HEK293 (cell line): Measurements from ENCODE around the gene TNPO3.
"Not testable (repeated sequence)": the region's sequence is repeated elsewhere in the genome, so short reads cannot be mapped to it uniquely, and the experiment has no call there.

Experiments used
- CTCF ChIA-PET: fragments of 350-600 bp; formaldehyde crosslinking; extraction: SDS; loops from one replicate; lab custom pipeline; 2021; ENCODE audit warnings: antibody characterized with exemption; lab: Yijun Ruan, JAX
- POLR2A ChIA-PET: fragments of 300-600 bp; formaldehyde crosslinking; extraction: SDS; loops from one replicate; lab custom pipeline; 2020; ENCODE audit warnings: antibody characterized with exemption, inconsistent platforms; lab: Yijun Ruan, JAX
- H3K27ac ChIP-seq: fragments of 200-500 bp; sonication (Bioruptor generic); 2 replicates; pipeline ENCODE4 v1.5.1; 2014; ENCODE audit warnings: low read depth, low read length, control low read depth, inconsistent platforms; ENCODE audit errors: extremely low read depth
- H3K36me3 ChIP-seq, 2 experiments: fragments of 200-500 bp in 1 of 2; sonication (Bioruptor generic) in 1 of 2; 1 replicate in 1 of 2; 2 replicates in 1 of 2; pipeline ENCODE4 v1.5.1; 2014 to 2017; ENCODE audit warnings: inconsistent platforms in 2 of 2, low read length in 2 of 2; ENCODE audit not compliant: control insufficient read depth in 2 of 2, insufficient read depth in 1 of 2
- H3K4me1 ChIP-seq: fragments of 200-500 bp; sonication (Bioruptor generic); 2 replicates; pipeline ENCODE4 v1.5.1; 2014; ENCODE audit warnings: mild to moderate bottlenecking, low read length, inconsistent platforms; ENCODE audit not compliant: control insufficient read depth, insufficient read depth
- H3K4me3 ChIP-seq: 2 replicates; pipeline ENCODE4 v1.5.1; 2011; ENCODE audit warnings: low read depth, mild to moderate bottlenecking, control low read depth, low read length, moderate library complexity
- H3K9me3 ChIP-seq: fragments of 200-500 bp; sonication (Bioruptor generic); 2 replicates; pipeline ENCODE4 v1.5.1; 2014; ENCODE audit warnings: low read depth, low read length, inconsistent platforms; ENCODE audit not compliant: control insufficient read depth, insufficient read depth
- EGR2 ChIP-seq: fragments of 450-650 bp; formaldehyde crosslinking; IDR thresholded peaks from 2 replicates; pipeline ENCODE4 v1.5.1; 2016; ENCODE audit warnings: low read depth, missing biosample characterization, missing genetic modification characterization
- PRDM1 ChIP-seq: fragments of 450-650 bp; formaldehyde crosslinking; IDR thresholded peaks from 2 replicates; pipeline ENCODE4; 2016; ENCODE audit warnings: missing biosample characterization, missing genetic modification characterization
- SALL2 ChIP-seq: fragments of 450-650 bp; formaldehyde crosslinking; IDR thresholded peaks from 2 replicates; pipeline ENCODE4 v1.5.0; 2017; ENCODE audit warnings: missing biosample characterization, mild to moderate bottlenecking, missing genetic modification characterization, borderline replicate concordance
- SP3 ChIP-seq: fragments of 450-650 bp; formaldehyde crosslinking; IDR thresholded peaks from 2 replicates; pipeline ENCODE4 v1.5.1; 2016; ENCODE audit warnings: missing biosample characterization, missing genetic modification characterization
- SP7 ChIP-seq: fragments of 450-650 bp; formaldehyde crosslinking; IDR thresholded peaks from 2 replicates; pipeline ENCODE4 v1.5.1; 2016; ENCODE audit warnings: missing biosample characterization, missing genetic modification characterization
- ZBTB17 ChIP-seq: fragments of 450-650 bp; formaldehyde crosslinking; IDR thresholded peaks from 2 replicates; pipeline ENCODE4 v1.5.1; 2016; ENCODE audit warnings: missing biosample characterization, missing genetic modification characterization
- ZBTB20 ChIP-seq: fragments of 450-650 bp; formaldehyde crosslinking; IDR thresholded peaks from 2 replicates; pipeline ENCODE4 v1.5.1; 2016; ENCODE audit warnings: missing biosample characterization, missing genetic modification characterization
- ZFHX2 ChIP-seq: fragments of 450-650 bp; formaldehyde crosslinking; conservative IDR thresholded peaks from 2 replicates; pipeline ENCODE4 v1.5.1; 2016; ENCODE audit warnings: missing biosample characterization, missing genetic modification characterization
- ZNF121 ChIP-seq: fragments of 450-650 bp; formaldehyde crosslinking; IDR thresholded peaks from 2 replicates; pipeline ENCODE4 v1.5.1; 2016; ENCODE audit warnings: missing biosample characterization, missing genetic modification characterization
- ZNF211 ChIP-seq: fragments of 450-650 bp; formaldehyde crosslinking; IDR thresholded peaks from 2 replicates; pipeline ENCODE4 v1.5.1; 2016; ENCODE audit warnings: low read depth, missing biosample characterization, missing genetic modification characterization
- ZNF274 ChIP-seq, 2 experiments: fragments of 200-500 bp in 1 of 2; fragments of 450-650 bp in 1 of 2; sonication (Bioruptor generic) in 1 of 2; formaldehyde crosslinking in 1 of 2; IDR thresholded peaks; 2 replicates each; pipeline versions ENCODE4 v1.5.1 to v1.6.1; 2014 to 2016; ENCODE audit warnings: borderline replicate concordance in 1 of 2, inconsistent platforms in 1 of 2, low read length in 1 of 2, missing biosample characterization in 1 of 2, missing genetic modification characterization in 1 of 2
- ZNF335 ChIP-seq: fragments of 450-650 bp; formaldehyde crosslinking; conservative IDR thresholded peaks from 2 replicates; pipeline ENCODE4 v1.5.1; 2016; ENCODE audit warnings: missing biosample characterization, missing genetic modification characterization
- ZNF341 ChIP-seq: fragments of 450-650 bp; formaldehyde crosslinking; IDR thresholded peaks from 2 replicates; pipeline ENCODE4; 2016; ENCODE audit warnings: low read depth, missing biosample characterization, missing genetic modification characterization
- ZNF596 ChIP-seq: fragments of 450-650 bp; IDR thresholded peaks from 2 replicates; pipeline ENCODE4 v1.5.0; 2018; ENCODE audit warnings: missing biosample characterization, mild to moderate bottlenecking, missing genetic modification characterization, moderate library complexity
- ZNF600 ChIP-seq: fragments of 450-650 bp; formaldehyde crosslinking; IDR thresholded peaks from 2 replicates; pipeline ENCODE4 v1.5.1; 2016; ENCODE audit warnings: missing biosample characterization, missing genetic modification characterization
- ZNF623 ChIP-seq: fragments of 450-650 bp; formaldehyde crosslinking; IDR thresholded peaks from 2 replicates; pipeline ENCODE4 v1.5.1; 2016; ENCODE audit warnings: missing biosample characterization, missing genetic modification characterization
- ZNF664 ChIP-seq: fragments of 450-650 bp; formaldehyde crosslinking; IDR thresholded peaks from 2 replicates; pipeline ENCODE4 v1.5.1; 2016; ENCODE audit warnings: missing biosample characterization, missing genetic modification characterization
- ZNF792 ChIP-seq: fragments of 450-650 bp; formaldehyde crosslinking; IDR thresholded peaks from 2 replicates; pipeline ENCODE4 v1.5.1; 2016; ENCODE audit warnings: missing biosample characterization, missing genetic modification characterization
- TF ChIP-seq, protein P1 (sequence below): fragments of 450-650 bp; formaldehyde crosslinking; IDR thresholded peaks from 2 replicates; pipeline ENCODE4 v1.5.1; 2017; ENCODE audit warnings: missing biosample characterization, missing genetic modification characterization
- TF ChIP-seq, protein P2 (sequence below): fragments of 450-650 bp; formaldehyde crosslinking; IDR thresholded peaks from 2 replicates; pipeline ENCODE4 v1.5.1; 2017; ENCODE audit warnings: missing biosample characterization, missing genetic modification characterization
- TF ChIP-seq, protein P3 (sequence below): fragments of 450-650 bp; formaldehyde crosslinking; IDR thresholded peaks from 2 replicates; pipeline ENCODE4 v1.5.1; 2016; ENCODE audit warnings: missing biosample characterization, missing genetic modification characterization, low read depth
- TF ChIP-seq, protein P4 (sequence below): fragments of 450-650 bp; formaldehyde crosslinking; IDR thresholded peaks from 2 replicates; pipeline ENCODE4 v1.5.1; 2016; ENCODE audit warnings: missing biosample characterization, missing genetic modification characterization, low read depth

TNPO3 gene

DNA sequence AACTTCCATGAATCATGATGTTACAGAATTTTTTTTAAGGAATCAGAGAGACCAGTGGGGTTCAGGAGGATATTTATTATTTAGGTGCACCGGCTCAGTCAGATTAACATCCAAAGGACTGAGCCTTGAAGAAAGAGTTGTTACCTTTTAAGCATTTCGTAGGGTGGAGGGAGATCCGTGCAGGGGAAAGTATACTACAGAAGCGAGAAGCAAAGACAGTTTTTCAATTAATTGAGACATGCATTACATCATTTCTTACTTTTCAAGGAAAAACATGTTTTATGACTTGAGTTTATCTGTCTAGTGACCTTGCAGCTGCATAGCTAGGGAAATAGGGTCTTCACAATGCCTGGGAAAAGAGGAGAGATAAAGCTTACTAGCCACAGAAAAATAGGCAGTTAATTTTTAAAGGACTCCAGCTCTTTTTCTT lies 12.2 kb upstream of the TNPO3 start:
- H3K27ac ChIP-seq, H3K9me3 ChIP-seq, H3K4me3 ChIP-seq, H3K36me3 ChIP-seq, H3K4me1 ChIP-seq: not testable (repeated sequence)
- ChIA-PET CTCF (interaction anchor here (0.5 to 0.9 kb wide), 5 partner anchors 24 to 1663 kb away, joined by 3 to 4 read pairs (median 3); no protein-coding TSS in a partner anchor), POLR2A (interaction anchor here (2.2 kb wide), 1 partner anchor 12 kb away, joined by 15 read pairs; the partner anchor contains the start of gene TNPO3)
- TF ChIP-seq, protein P1, sequence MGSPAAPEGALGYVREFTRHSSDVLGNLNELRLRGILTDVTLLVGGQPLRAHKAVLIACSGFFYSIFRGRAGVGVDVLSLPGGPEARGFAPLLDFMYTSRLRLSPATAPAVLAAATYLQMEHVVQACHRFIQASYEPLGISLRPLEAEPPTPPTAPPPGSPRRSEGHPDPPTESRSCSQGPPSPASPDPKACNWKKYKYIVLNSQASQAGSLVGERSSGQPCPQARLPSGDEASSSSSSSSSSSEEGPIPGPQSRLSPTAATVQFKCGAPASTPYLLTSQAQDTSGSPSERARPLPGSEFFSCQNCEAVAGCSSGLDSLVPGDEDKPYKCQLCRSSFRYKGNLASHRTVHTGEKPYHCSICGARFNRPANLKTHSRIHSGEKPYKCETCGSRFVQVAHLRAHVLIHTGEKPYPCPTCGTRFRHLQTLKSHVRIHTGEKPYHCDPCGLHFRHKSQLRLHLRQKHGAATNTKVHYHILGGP: peak; percentile 21; the same call in 1 of the 2 replicates
- TF ChIP-seq SP7 (tag by site-specific recombination) (peak; percentile 4; the same call in 1 of the 2 replicates), ZBTB17 (0 out of 2 replicates have a peak, but pooled peaks have one; percentile 7), ZNF664 (tag by site-specific recombination) (0 out of 2 replicates have a peak, but pooled peaks have one; percentile 4)
- TF ChIP-seq, protein P2, sequence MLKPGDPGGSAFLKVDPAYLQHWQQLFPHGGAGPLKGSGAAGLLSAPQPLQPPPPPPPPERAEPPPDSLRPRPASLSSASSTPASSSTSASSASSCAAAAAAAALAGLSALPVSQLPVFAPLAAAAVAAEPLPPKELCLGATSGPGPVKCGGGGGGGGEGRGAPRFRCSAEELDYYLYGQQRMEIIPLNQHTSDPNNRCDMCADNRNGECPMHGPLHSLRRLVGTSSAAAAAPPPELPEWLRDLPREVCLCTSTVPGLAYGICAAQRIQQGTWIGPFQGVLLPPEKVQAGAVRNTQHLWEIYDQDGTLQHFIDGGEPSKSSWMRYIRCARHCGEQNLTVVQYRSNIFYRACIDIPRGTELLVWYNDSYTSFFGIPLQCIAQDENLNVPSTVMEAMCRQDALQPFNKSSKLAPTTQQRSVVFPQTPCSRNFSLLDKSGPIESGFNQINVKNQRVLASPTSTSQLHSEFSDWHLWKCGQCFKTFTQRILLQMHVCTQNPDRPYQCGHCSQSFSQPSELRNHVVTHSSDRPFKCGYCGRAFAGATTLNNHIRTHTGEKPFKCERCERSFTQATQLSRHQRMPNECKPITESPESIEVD (tag by site-specific recombination): peak; percentile 74; the same call in 1 of the 2 replicates
- TF ChIP-seq, protein P3, sequence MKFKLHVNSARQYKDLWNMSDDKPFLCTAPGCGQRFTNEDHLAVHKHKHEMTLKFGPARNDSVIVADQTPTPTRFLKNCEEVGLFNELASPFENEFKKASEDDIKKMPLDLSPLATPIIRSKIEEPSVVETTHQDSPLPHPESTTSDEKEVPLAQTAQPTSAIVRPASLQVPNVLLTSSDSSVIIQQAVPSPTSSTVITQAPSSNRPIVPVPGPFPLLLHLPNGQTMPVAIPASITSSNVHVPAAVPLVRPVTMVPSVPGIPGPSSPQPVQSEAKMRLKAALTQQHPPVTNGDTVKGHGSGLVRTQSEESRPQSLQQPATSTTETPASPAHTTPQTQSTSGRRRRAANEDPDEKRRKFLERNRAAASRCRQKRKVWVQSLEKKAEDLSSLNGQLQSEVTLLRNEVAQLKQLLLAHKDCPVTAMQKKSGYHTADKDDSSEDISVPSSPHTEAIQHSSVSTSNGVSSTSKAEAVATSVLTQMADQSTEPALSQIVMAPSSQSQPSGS: peak; percentile 69

DNA sequence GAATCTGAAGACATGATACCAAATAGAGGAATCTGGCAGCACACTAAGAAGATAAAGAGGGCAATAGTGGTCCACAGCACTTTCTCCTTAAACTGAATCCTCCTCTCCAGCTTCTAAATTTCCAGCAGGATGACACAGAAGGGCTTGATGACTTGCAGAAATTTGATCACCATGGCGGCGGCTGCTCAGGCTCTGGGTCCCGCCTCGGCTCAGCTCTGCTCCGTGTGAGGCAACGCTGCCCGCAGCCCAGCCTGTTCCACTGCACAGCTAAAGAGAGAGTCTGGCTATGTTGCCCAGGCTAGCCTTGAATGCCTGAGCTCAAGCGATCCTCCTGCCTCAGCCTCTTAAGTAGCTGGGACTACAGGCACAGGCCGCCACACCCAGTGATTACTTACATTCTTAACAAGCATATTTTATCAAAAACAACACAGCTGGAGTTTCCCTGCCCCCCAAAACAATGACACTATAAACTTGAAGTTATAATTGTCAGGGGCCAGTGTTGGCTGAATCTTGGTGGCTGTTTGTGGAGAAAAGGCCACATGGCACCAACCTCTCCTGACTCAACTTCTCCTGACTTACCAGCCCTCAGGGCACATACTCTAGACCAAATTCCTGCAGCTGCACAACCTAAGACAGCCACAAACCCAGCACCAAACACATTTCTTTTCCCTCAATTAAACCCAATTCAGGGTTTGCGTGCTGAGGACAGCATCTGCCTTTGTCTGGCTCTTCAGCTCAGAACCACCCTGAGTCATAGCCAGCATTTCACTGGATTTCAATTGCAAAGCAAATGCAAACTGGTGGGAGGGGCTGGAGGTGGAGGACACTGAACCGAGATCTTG lies 11.6 kb upstream of the TNPO3 start:
- TF ChIP-seq SP7 (tag by site-specific recombination): peak; percentile 18; the same call in 1 of the 2 replicates
- TF ChIP-seq ZNF274 (IDR thresholded peaks at IDR 0.05; ENCODE audit: low read length): no peak
- no peak for TF ChIP-seq ZNF274 (tag by site-specific recombination; IDR thresholded peaks at IDR 0.05; ENCODE audit: borderline replicate concordance)
- peak; percentile 41; the same call in 1 of the 2 replicates for TF ChIP-seq ZFHX2
- peak; percentile 93 for TF ChIP-seq ZBTB17
- 0 out of 2 replicates have a peak, but pooled peaks have one; percentile 21 for TF ChIP-seq ZNF792 (tag by site-specific recombination)
- peak; percentile 88 for TF ChIP-seq ZNF121 (tag by site-specific recombination)
- TF ChIP-seq SALL2 (tag by site-specific recombination): no peak
- peak; percentile 52; the same call in 1 of the 2 replicates for TF ChIP-seq ZNF600 (tag by site-specific recombination)
- no peak for TF ChIP-seq ZNF211 (tag by site-specific recombination)
- TF ChIP-seq PRDM1: peak; percentile 69; the same call in 1 of the 2 replicates
- TF ChIP-seq ZNF335: 0 out of 2 replicates have a peak, but pooled peaks have one; percentile 35
- no peak for TF ChIP-seq ZNF596
- no peak for TF ChIP-seq ZNF623 (tag by site-specific recombination)
- TF ChIP-seq, protein P4, sequence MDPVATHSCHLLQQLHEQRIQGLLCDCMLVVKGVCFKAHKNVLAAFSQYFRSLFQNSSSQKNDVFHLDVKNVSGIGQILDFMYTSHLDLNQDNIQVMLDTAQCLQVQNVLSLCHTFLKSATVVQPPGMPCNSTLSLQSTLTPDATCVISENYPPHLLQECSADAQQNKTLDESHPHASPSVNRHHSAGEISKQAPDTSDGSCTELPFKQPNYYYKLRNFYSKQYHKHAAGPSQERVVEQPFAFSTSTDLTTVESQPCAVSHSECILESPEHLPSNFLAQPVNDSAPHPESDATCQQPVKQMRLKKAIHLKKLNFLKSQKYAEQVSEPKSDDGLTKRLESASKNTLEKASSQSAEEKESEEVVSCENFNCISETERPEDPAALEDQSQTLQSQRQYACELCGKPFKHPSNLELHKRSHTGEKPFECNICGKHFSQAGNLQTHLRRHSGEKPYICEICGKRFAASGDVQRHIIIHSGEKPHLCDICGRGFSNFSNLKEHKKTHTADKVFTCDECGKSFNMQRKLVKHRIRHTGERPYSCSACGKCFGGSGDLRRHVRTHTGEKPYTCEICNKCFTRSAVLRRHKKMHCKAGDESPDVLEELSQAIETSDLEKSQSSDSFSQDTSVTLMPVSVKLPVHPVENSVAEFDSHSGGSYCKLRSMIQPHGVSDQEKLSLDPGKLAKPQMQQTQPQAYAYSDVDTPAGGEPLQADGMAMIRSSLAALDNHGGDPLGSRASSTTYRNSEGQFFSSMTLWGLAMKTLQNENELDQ: no peak
- 0 out of 2 replicates have a peak, but pooled peaks have one; percentile 9 for TF ChIP-seq ZNF341
- peak; percentile 39; the same call in 1 of the 2 replicates for TF ChIP-seq EGR2 (tag by site-specific recombination)
- 0 out of 2 replicates have a peak, but pooled peaks have one; percentile 33 for TF ChIP-seq ZBTB20 (tag by site-specific recombination)
- TF ChIP-seq SP3 (tag by site-specific recombination): 0 out of 2 replicates have a peak, but pooled peaks have one; percentile 19
- no peak overlapping the region for H3K4me3 ChIP-seq
- H3K27ac ChIP-seq: no peak overlapping the region
- CTCF ChIA-PET: interaction anchor here (0.6 to 0.9 kb wide), 5 partner anchors 25 to 1663 kb away, joined by 3 to 4 read pairs (median 3); no protein-coding TSS in a partner anchor
- no peaks in the 10 kb centered on the region for H3K9me3 ChIP-seq
- POLR2A ChIA-PET: interaction anchor here (2.2 kb wide), 1 partner anchor 12 kb away, joined by 15 read pairs; the partner anchor contains the start of gene TNPO3
- H3K4me1 ChIP-seq: no peaks in the 10 kb centered on the region
- no peaks in the 10 kb centered on the region for H3K36me3 ChIP-seq
